HL-60 (cell line): ENCODE data around the gene VSX1.

Experiments used
- DNase-seq, 2 experiments: peaks; one replicate each; pipeline ENCODE4 v3.0.0-alpha.2; 2010 to 2020; ENCODE audit warnings: low read depth in 1 of 2, low spot score in 1 of 2
- H3K27ac ChIP-seq: fragments of 250-450 bp; sonication (Bioruptor Pico); replicated peaks from 2 replicates; pipeline ENCODE4 v1.5.1; 2020; ENCODE audit warnings: mild to moderate bottlenecking, moderate library complexity
- H3K27me3 ChIP-seq: fragments of 250-450 bp; sonication (Bioruptor Pico); 2 replicates; pipeline ENCODE4 v1.5.1; 2021; ENCODE audit warnings: mild to moderate bottlenecking, moderate library complexity; ENCODE audit not compliant: insufficient read depth, poor library complexity, severe bottlenecking
- H3K4me3 ChIP-seq: replicated peaks from 2 replicates; pipeline ENCODE4 v1.5.1; 2011; ENCODE audit warnings: mild to moderate bottlenecking, control low read depth, low read length; ENCODE audit not compliant: insufficient read depth
- GABPA ChIP-seq: IDR thresholded peaks from 2 replicates; pipeline ENCODE4 v1.6.1; 2012; ENCODE audit warnings: low read depth
- POLR2AphosphoS5 ChIP-seq: IDR thresholded peaks from 2 replicates; pipeline ENCODE4 v1.6.1; 2012; ENCODE audit warnings: low read depth
- SPI1 ChIP-seq: IDR thresholded peaks from 2 replicates; pipeline ENCODE4 v1.6.1; 2012; ENCODE audit warnings: low read depth, mild to moderate bottlenecking, borderline replicate concordance
- TF ChIP-seq, protein P1 (sequence below): IDR thresholded peaks from 2 replicates; pipeline ENCODE4 v1.6.1; 2012; ENCODE audit warnings: low read depth; ENCODE audit not compliant: insufficient replicate concordance
- TF ChIP-seq, protein P2 (sequence below): IDR thresholded peaks from one replicate; pipeline ENCODE4 v1.5.1; 2011; ENCODE audit warnings: low read length, control low read depth, inconsistent platforms; ENCODE audit not compliant: insufficient read depth

Gene VSX1

DNA sequence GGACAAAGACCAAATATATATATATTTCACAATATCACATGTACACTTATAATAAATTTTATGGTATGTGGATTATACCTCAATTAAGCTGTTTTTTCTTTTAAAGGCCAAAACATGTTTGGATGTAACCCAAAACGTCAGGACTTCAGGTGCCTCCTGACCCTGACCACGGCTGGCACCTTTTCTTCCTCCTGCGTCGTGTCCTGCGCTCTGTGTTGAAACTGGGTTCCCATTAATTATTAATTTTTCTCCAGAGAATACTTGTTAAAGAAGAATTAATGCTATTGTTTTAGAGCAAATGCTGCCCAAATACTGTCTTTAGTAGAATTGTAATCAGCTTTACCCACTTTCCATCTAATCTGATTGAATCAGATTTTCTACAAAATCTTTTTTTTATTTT, 46.7 kb upstream of the VSX1 start:
- no peak overlapping the region for H3K27ac ChIP-seq
- H3K27me3 ChIP-seq = peaks cover under 1% of the 10 kb centered on the region
- H3K4me3 ChIP-seq = no peak overlapping the region
- no peak for DNase-seq
- TF ChIP-seq, protein P1, sequence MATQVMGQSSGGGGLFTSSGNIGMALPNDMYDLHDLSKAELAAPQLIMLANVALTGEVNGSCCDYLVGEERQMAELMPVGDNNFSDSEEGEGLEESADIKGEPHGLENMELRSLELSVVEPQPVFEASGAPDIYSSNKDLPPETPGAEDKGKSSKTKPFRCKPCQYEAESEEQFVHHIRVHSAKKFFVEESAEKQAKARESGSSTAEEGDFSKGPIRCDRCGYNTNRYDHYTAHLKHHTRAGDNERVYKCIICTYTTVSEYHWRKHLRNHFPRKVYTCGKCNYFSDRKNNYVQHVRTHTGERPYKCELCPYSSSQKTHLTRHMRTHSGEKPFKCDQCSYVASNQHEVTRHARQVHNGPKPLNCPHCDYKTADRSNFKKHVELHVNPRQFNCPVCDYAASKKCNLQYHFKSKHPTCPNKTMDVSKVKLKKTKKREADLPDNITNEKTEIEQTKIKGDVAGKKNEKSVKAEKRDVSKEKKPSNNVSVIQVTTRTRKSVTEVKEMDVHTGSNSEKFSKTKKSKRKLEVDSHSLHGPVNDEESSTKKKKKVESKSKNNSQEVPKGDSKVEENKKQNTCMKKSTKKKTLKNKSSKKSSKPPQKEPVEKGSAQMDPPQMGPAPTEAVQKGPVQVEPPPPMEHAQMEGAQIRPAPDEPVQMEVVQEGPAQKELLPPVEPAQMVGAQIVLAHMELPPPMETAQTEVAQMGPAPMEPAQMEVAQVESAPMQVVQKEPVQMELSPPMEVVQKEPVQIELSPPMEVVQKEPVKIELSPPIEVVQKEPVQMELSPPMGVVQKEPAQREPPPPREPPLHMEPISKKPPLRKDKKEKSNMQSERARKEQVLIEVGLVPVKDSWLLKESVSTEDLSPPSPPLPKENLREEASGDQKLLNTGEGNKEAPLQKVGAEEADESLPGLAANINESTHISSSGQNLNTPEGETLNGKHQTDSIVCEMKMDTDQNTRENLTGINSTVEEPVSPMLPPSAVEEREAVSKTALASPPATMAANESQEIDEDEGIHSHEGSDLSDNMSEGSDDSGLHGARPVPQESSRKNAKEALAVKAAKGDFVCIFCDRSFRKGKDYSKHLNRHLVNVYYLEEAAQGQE = no peak
- TF ChIP-seq GABPA = no peak
- TF ChIP-seq, protein P2, sequence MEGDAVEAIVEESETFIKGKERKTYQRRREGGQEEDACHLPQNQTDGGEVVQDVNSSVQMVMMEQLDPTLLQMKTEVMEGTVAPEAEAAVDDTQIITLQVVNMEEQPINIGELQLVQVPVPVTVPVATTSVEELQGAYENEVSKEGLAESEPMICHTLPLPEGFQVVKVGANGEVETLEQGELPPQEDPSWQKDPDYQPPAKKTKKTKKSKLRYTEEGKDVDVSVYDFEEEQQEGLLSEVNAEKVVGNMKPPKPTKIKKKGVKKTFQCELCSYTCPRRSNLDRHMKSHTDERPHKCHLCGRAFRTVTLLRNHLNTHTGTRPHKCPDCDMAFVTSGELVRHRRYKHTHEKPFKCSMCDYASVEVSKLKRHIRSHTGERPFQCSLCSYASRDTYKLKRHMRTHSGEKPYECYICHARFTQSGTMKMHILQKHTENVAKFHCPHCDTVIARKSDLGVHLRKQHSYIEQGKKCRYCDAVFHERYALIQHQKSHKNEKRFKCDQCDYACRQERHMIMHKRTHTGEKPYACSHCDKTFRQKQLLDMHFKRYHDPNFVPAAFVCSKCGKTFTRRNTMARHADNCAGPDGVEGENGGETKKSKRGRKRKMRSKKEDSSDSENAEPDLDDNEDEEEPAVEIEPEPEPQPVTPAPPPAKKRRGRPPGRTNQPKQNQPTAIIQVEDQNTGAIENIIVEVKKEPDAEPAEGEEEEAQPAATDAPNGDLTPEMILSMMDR = no peak
- TF ChIP-seq SPI1 = no peak
- no peak for TF ChIP-seq POLR2AphosphoS5

DNA sequence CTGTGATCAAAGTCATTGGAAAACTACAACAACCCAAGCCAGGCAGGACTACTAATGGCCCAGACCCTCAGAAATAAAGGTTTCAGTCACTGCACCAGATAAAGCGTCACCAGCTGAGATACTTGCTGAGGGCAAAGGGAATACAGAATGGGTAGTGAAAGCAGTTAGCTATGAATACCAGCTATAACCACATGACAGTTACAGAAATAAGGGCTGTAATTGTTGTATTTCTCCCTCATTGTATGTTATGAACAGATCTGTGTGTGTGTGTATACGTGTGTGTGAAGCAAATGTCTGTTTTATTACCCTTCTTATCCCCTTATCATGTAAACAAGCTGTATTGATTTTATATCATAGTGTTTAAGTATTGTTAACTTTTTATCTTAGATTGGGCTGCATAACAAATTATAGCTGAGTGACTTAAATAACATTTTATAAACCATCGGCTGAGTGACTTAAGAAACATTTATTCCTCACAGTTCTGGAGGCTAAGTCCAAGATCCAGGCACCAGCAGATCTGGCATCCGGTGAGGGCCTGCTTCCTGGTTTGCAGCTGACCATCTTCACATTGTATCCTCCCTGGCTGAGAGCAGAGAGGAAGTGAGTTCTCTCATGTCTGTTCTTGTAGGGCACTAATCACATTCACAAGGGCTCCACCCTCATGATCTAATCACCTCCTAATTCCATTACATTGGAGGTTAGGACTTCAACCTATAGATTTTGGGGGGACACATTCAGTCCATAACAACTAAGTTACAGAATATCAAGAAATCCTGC, 46.0 kb upstream of the VSX1 start:
- peaks cover 4% of the 10 kb centered on the region for H3K27me3 ChIP-seq

DNA sequence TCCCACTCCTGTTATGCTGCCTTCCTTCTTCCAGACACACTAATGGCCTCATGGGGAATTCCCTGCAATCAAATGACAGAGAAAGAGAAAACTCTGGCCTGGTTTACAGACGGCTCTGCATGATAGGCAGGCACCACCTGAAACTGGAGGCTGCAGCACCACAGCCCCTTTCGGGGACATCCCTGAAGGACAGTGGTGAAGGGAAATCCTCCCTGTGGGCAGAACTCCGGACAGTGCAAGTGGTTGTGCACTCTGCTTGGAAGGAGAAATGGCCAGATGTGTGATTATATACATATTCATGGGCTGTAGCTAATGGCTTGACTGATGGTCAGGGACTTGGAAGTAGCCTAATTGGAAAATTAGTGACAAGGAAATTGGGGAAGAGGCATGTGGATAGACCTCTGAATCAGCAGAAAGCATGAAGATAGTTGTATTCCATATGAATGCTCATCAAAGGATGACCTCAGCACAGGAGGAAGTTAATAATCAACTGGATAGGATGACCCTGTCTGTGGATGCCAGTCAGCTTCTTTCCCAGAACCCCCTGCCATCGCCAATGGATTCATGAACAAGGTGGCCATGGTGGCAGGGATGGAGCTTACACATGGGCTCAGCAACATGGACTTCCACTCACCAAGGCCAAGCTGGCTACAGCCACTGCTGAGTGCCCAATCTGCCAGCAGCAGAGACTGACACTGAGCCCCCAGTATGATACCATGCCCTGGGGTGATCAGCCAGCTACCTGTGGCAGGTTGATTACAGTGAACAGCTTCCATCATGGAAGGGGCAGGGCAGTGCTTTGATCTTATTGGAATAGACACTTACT, 44.5 kb upstream of the VSX1 start:
- TF ChIP-seq, protein P1 = no peak
- TF ChIP-seq SPI1 (no peak), GABPA (no peak)
- TF ChIP-seq, protein P2 = no peak
- Histone ChIP-seq H3K27ac (no peak overlapping the region), H3K27me3 (peaks cover 5% of the 10 kb centered on the region), H3K4me3 (no peak overlapping the region)
- no peak for DNase-seq

More for the DNA sequence above, 46.0 kb upstream of the VSX1 start:
- H3K27ac ChIP-seq = no peak overlapping the region
- TF ChIP-seq, protein P2 = no peak
- TF ChIP-seq GABPA (no peak), POLR2AphosphoS5 (no peak), SPI1 (no peak)
- TF ChIP-seq, protein P1 = no peak
- no peak overlapping the region for H3K4me3 ChIP-seq
- DNase-seq = no peak
